LoVo (cell line): ENCODE results near the gene NFX1.

Experiments used
- DNase-seq: peaks from one replicate; pipeline ENCODE4 v3.0.0-alpha.2; 2016; ENCODE audit warnings: low spot score

The NFX1 gene

GRCh38 chr9:33290247-33291030, at the start of gene NFX1:
NFX1 (plus strand) TSS chr9:33290516; CDS start chr9:33290573, 57 bp downstream.
- peak; percentile 96 for DNase-seq

GRCh38 chr9:33241298-33241697, 49.0 kb upstream of the NFX1 start:
- DNase-seq = no peak

- no peak for DNase-seq
Measured at GRCh38 chr9:33242609-33243134, 47.6 kb upstream of the NFX1 start.

GRCh38 chr9:33244137-33244784, 46.1 kb upstream of the NFX1 start:
- no peak for DNase-seq

- DNase-seq = no peak
Measured at GRCh38 chr9:33245341-33245740, 45.0 kb upstream of the NFX1 start.

GRCh38 chr9:33246269-33246860, 44.0 kb upstream of the NFX1 start:
- no peak for DNase-seq

GRCh38 chr9:33248606-33249005, 41.7 kb upstream of the NFX1 start:
- no peak for DNase-seq

- DNase-seq = no peak
Measured at GRCh38 chr9:33249087-33249658, 41.1 kb upstream of the NFX1 start.

- no peak for DNase-seq
Measured at GRCh38 chr9:33249983-33250382, 40.3 kb upstream of the NFX1 start.

GRCh38 chr9:33250458-33250995, 39.8 kb upstream of the NFX1 start:
- DNase-seq = no peak

GRCh38 chr9:33254211-33254610, 36.1 kb upstream of the NFX1 start:
- no peak for DNase-seq

GRCh38 chr9:33255014-33255413, 35.3 kb upstream of the NFX1 start:
- no peak for DNase-seq

GRCh38 chr9:33255471-33255870, 34.8 kb upstream of the NFX1 start:
- no peak for DNase-seq

- DNase-seq = no peak
Measured at GRCh38 chr9:33256236-33256635, 34.1 kb upstream of the NFX1 start.

GRCh38 chr9:33257276-33257675, 33.0 kb upstream of the NFX1 start:
- no peak for DNase-seq

- DNase-seq = no peak
Measured at GRCh38 chr9:33260372-33260771, 29.9 kb upstream of the NFX1 start.

- DNase-seq = no peak
Measured at GRCh38 chr9:33263131-33264002, 26.9 kb upstream of the NFX1 start.

- DNase-seq = no peak
Measured at GRCh38 chr9:33264003-33264472, 26.3 kb upstream of the NFX1 start.

- DNase-seq = peak; percentile 99
Measured at GRCh38 chr9:33264473-33265177, 25.7 kb upstream of the NFX1 start, which contains the start of the genes BAG1 and CHMP5. BAG1 (minus strand) TSS chr9:33264708. CHMP5 (plus strand) TSS chr9:33265049; CDS start chr9:33265079, 30 bp downstream.

- no peak for DNase-seq
Measured at GRCh38 chr9:33265211-33265865, 25.0 kb upstream of the NFX1 start.
